Mesothelial cell of epicardium (in vitro differentiated cells): Measurements from ENCODE around the gene DPY19L1. TPM values are rescaled to one million over a fixed set of nuclear protein-coding genes. Genes with fewer than 3 reads are reported as not detected.
A peak's percentile ranks its signal among the peaks of the same experiment; 100 is the strongest.

Experiments used
- DNase-seq, 2 experiments: peaks; one replicate each; pipeline ENCODE4 v3.0.0; 2021; ENCODE audit warnings: low spot score in 2 of 2; ENCODE audit not compliant: unreplicated experiment in 2 of 2
- H3K27ac Mint-ChIP-seq: 2 replicates; pipeline ENCODE4 v1.8.0; 2021; ENCODE audit warnings: mixed read lengths
- H3K27me3 Mint-ChIP-seq: 2 replicates; pipeline ENCODE4 v1.8.0; 2021; ENCODE audit warnings: low read depth, mixed read lengths
- H3K36me3 Mint-ChIP-seq: 2 replicates; pipeline ENCODE4 v1.8.0; 2021; ENCODE audit warnings: mixed read lengths
- H3K4me1 Mint-ChIP-seq: 2 replicates; pipeline ENCODE4 v1.8.0; 2021; ENCODE audit warnings: mixed read lengths
- H3K4me3 Mint-ChIP-seq: 2 replicates; pipeline ENCODE4 v1.8.0; 2021; ENCODE audit warnings: mild to moderate bottlenecking, moderate library complexity, mixed read lengths
- H3K9me3 Mint-ChIP-seq: 2 replicates; pipeline ENCODE4 v1.8.0; 2021; ENCODE audit warnings: mixed read lengths
- CTCF ChIP-seq: fragments of 200-600 bp; sonication (generic); IDR thresholded peaks from one replicate; pipeline ENCODE4 v1.5.0; 2021; ENCODE audit warnings: antibody characterized with exemption; ENCODE audit not compliant: unreplicated experiment
- total RNA-seq: library from RNA; stranded (reverse); gene quantifications from 3 replicates; pipeline ENCODE4 v1.2.1, GENCODE V29; 2021

The DPY19L1 gene
- total RNA-seq, 1 donor from 2014 or later, result 21.8 TPM

DNA sequence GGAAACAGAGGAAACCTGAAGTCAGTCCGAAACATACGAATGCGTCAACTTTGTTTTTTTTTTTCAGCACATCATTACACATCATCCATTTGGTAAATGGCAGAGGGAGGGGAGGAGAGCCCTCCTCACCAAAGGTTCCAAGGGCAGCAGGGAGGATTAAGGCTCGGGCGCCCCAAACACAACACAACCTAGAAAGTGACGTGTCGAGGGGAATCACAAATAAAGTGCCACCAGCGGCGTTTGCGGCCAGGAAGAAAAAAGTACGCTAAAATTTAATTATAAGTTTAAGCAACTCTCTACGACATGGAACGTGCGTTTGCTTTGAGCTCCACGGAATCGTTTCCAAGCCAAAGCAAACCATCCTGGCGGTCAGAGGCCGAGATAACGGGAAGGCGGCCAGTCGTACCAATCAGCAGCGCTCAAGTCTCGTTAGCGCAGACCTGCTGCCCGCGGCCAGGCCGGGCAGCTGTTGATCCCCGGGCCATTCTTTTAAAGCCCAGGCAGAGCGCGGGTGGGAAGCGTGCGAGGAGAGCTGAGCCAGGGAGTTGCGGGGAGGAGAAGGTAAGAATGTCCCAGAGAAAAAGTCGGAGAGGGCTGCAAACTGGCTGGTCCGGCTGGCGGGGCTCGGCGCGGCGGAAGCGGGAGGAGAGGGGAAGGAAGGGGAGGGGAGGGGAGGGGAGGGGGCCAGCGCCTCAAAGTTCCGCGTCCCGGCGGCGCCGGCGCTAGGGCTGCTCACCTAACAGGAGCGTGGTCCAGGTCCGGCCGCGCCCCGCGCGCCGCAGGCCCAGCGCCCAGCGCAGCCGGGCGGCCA is 719 bp downstream of the DPY19L1 start:
- peak overlapping the region; percentile 95 for H3K27ac Mint-ChIP-seq
- no peaks in the 10 kb centered on the region for H3K36me3 Mint-ChIP-seq
- peaks cover 4% of the 10 kb centered on the region for H3K27me3 Mint-ChIP-seq
- DNase-seq, result peak; percentile 43 to 58
- H3K9me3 Mint-ChIP-seq, result no peaks in the 10 kb centered on the region
- no peak for TF ChIP-seq CTCF
- peak overlapping the region; percentile 98 for H3K4me3 Mint-ChIP-seq
- peaks cover 21% of the 10 kb centered on the region for H3K4me1 Mint-ChIP-seq

DNA sequence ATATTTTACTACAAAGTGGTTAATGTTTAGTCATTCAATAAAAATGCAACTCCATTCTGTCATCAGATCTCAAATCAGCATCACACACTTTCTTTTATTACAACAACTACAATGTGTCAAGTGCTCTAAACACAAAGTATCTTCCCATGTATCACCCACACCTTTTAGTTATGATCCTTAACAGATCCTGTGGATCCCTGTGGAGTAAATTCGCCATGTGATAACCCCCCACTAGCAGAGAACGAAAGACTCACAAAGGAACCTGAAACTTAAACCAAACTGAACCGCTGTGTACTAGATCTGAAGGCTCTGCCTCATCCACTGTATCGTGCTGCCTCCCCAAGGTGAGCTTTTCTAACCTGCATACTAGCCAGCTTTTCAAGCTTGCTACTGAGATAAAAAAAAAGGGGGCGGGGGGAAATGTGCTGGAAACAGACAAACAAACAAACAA is 1.7 kb downstream of the DPY19L1 start:
- Mint-ChIP-seq H3K36me3 (no peaks in the 10 kb centered on the region), H3K4me1 (peaks cover 21% of the 10 kb centered on the region), H3K4me3 (peak overlapping the region; percentile 98), H3K27ac (no peak overlapping the region), H3K9me3 (no peaks in the 10 kb centered on the region), H3K27me3 (no peaks in the 10 kb centered on the region)
- no peak for TF ChIP-seq CTCF
- no peak for DNase-seq

DNA sequence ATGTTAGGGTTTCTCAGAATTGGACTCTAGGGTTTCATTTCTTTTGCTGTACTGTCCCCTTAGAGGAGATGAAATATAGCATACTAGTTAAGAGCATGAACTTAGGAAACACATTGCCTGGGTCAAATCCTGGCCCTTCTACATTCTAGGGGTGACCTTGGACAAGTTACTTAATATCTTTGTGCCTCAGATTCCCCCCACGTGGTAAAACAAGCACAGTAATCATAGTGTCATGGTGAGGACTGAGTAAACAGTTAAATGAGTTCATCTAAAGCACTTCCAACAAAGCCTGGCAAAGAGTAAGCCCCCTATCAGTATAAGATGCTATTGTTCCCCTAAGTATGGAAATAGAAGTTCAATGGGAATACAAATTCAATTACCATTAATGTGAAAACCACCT is 5.1 kb downstream of the DPY19L1 start:
- Mint-ChIP-seq H3K27me3 (no peaks in the 10 kb centered on the region), H3K4me3 (no peak overlapping the region), H3K27ac (no peak overlapping the region), H3K9me3 (no peaks in the 10 kb centered on the region), H3K36me3 (no peaks in the 10 kb centered on the region), H3K4me1 (peaks cover 12% of the 10 kb centered on the region)
- no peak for TF ChIP-seq CTCF
- no peak for DNase-seq

- no peak overlapping the region for H3K27ac Mint-ChIP-seq
- H3K9me3 Mint-ChIP-seq, result no peaks in the 10 kb centered on the region
- no peak for DNase-seq
- no peaks in the 10 kb centered on the region for H3K27me3 Mint-ChIP-seq
- no peak for TF ChIP-seq CTCF
- H3K4me3 Mint-ChIP-seq, result no peak overlapping the region
- H3K36me3 Mint-ChIP-seq, result no peaks in the 10 kb centered on the region
- peaks cover 5% of the 10 kb centered on the region for H3K4me1 Mint-ChIP-seq
Observed at GRCh38 chr7:35030848-35031247, 6.4 kb downstream of the DPY19L1 start.

DNA sequence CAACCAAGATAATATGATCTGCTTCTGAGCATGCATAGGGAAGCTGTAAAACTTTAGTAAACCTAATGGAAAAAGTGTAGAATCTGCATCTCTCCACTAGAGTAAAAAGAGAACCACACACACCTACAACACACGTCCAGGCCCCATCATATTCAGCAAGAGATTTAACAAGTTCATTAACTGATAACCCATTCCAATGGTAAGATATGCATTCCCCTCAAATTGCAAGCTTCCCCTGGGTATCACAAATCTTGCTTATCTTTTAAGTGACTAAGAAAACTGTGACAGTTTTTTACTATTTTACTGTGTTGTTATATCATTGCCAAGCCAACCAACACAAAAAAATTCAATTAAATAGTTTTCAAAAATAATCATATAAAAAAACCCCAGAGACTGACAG is 8.0 kb downstream of the DPY19L1 start:
- peaks cover 11% of the 10 kb centered on the region for H3K4me1 Mint-ChIP-seq
- H3K4me3 Mint-ChIP-seq, result no peak overlapping the region
- no peak overlapping the region for H3K27ac Mint-ChIP-seq
- no peak for DNase-seq
- H3K27me3 Mint-ChIP-seq, result no peaks in the 10 kb centered on the region
- TF ChIP-seq CTCF, result no peak
- no peaks in the 10 kb centered on the region for H3K9me3 Mint-ChIP-seq
- no peaks in the 10 kb centered on the region for H3K36me3 Mint-ChIP-seq
